ENCODE results near the gene NAT8L.

Gene NAT8L

GRCh38 chr4:2094545-2094944, 35.4 kb downstream of the NAT8L start:
- no peak for DNase-seq (ENCODE audit: low read depth)

- DNase-seq (ENCODE audit: low read depth), result no peak
Measured at GRCh38 chr4:2095236-2096072, 36.3 kb downstream of the NAT8L start.

GRCh38 chr4:2096073-2096609, 37.0 kb downstream of the NAT8L start:
- DNase-seq (ENCODE audit: low read depth), result no peak

GRCh38 chr4:2101346-2102044, 42.4 kb downstream of the NAT8L start:
- DNase-seq (ENCODE audit: low read depth), result no peak

- DNase-seq (ENCODE audit: low read depth), result no peak
Measured at GRCh38 chr4:2102045-2102883, 43.1 kb downstream of the NAT8L start.

GRCh38 chr4:2103127-2103842, 44.2 kb downstream of the NAT8L start:
- DNase-seq (ENCODE audit: low read depth), result no peak

- no peak for DNase-seq (ENCODE audit: low read depth)
Measured at GRCh38 chr4:2103843-2104547, 44.9 kb downstream of the NAT8L start.

- no peak for DNase-seq (ENCODE audit: low read depth)
Measured at GRCh38 chr4:2104556-2105345, 45.6 kb downstream of the NAT8L start.

GRCh38 chr4:2105559-2105958, 46.4 kb downstream of the NAT8L start:
- DNase-seq (ENCODE audit: low read depth), result no peak

- no peak for DNase-seq (ENCODE audit: low read depth)
Measured at GRCh38 chr4:2116687-2117400, 57.7 kb downstream of the NAT8L start.
